GM18505 (cell line): Measurements from ENCODE around the gene GPR107.
"Not testable (repeated sequence)": the region's sequence is repeated elsewhere in the genome, so short reads cannot be mapped to it uniquely, and the experiment has no call there.

Experiments used
- ATAC-seq: cut with Tn5 transposase; IDR thresholded peaks from one replicate; pipeline ENCODE4 v1.9.1; 2021; ENCODE audit not compliant: unreplicated experiment
- POLR2A ChIP-seq: IDR thresholded peaks from 4 replicates; pipeline ENCODE4 v1.6.1; 2011; ENCODE audit warnings: borderline replicate concordance; ENCODE audit not compliant: insufficient read depth, insufficient read length; ENCODE audit errors: extremely low read depth

GPR107 gene

DNA sequence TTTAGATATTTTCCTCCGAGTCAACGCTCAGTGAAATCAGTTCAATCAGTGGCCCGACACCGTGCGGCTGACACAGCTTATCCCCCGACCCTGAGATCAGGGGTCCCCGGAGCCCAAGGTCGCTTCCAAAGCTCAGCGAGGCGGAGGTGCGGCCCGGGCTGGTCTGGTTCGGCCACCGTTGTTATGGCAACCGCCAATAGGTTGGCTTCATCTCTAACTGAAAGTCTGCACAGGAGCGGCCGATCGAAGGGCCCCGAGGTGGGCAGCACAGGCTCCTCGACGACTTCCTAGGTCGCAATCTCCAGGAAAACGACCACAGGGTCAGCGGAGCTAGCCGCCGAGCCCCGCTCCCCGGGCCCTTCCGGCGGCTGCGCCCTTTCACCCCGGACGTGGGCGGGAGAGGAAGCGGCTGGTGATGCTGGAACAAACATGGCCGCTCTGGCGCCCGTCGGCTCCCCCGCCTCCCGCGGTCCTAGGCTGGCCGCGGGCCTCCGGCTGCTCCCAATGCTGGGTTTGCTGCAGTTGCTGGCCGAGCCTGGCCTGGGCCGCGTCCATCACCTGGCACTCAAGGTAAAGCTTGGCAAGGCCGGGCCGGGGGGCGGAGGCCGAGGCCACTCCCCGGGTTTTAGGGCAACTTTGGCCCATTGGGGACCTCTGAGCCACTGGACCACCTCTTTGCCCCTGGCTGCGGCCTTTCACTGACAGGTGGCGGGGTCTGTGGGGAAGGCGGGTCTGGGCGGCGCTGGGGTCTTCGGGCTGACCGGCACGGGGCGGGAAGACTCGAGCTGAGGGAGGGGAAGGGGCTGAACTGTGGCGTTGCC, at the start of gene GPR107:
Gene GPR107 (plus strand): TSS at position 403 of the 821 bp plus-strand sequence. CDS start 27 bp downstream, at position 430.
- TF ChIP-seq POLR2A: peak; percentile 88
- ATAC-seq: no peak

DNA sequence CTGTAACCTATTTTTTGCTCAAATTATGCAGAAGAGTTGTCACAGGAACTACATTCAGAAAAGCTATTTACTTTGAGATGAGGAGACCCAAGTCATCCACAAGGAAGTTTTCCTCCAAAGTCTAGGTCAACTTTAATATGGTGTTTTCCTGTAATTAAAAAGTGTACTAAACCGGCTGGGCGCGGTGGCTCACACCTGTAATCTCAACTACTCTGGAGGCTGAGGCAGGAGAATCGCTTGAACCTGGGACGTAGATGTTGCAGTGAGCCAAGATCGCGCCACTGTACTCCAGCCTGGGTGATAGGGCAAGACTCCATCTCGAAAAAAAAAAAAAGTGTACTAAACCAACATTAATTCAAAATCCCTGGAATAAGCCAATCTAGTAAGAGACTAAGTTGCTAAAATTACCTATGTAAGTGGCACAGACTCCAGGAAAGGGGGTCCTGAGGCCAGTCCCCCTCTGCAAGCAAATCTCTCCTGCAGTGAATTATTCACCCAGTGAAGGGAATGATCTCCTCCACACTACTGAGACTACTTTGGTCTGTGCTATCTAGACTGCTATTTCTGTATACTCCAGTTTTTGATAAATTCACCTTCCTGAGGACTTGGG, 49.7 kb upstream of the GPR107 start:
- ATAC-seq: no peak
- TF ChIP-seq POLR2A: no peak

DNA sequence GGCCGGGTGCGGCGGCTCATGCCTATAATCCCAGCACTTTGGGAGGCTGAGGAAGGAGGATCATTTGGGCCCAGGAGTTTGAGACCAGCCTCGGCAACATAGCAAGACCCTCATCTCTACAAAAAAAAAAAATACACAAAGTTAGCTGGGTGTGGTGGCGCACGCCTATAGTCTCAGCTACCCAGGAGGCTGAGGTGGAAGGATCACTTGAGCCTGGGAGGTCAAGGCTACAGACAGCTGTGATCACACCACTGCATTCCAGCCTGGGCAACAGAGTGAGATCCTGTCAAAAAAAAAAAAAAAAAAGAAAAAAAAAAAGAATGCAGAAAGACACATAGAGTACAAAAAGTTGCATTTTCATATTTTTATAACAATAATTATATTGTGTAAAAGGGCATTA, 46.8 kb upstream of the GPR107 start:
- ATAC-seq: not testable (repeated sequence)

DNA sequence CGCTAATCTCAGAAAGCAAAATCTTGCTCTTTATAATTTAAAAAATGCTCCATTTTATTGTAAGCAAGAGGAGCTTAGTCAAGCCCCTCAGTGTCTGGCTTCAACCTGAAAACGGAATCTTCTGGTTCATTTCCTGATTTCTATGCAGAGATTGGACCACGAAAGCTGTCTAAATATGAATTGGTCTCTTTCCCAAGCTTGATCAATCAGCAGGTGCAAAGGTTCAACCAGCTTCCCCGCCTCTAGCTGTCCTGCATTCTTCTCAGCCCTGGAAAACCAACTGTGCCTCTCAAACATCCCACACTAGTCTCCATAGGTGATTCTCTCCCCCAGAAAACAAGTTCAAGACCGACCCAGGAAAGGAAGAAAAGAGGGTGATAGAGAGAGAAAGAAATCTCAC, 45.2 kb upstream of the GPR107 start:
- no peak for TF ChIP-seq POLR2A
- ATAC-seq: no peak

DNA sequence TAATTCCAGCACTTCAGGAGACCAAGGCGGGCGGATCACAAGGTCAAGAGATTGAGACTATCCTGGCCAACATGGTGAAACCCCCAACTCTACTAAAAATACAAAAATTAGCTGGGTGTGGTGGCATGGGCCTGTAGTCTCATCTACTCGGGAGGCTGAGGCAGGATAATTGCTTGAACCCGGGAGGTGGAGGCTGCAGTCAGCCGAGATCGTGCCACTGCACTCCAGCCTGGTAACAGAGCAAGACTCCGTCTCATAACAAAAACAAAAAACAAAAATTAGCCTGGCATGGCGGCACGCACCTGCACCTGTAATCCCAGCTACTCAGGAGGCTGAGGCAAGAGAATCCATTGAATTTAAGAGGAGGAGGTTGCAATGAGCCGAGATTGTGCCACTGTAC, 44.2 kb upstream of the GPR107 start:
- not testable (repeated sequence) for ATAC-seq

DNA sequence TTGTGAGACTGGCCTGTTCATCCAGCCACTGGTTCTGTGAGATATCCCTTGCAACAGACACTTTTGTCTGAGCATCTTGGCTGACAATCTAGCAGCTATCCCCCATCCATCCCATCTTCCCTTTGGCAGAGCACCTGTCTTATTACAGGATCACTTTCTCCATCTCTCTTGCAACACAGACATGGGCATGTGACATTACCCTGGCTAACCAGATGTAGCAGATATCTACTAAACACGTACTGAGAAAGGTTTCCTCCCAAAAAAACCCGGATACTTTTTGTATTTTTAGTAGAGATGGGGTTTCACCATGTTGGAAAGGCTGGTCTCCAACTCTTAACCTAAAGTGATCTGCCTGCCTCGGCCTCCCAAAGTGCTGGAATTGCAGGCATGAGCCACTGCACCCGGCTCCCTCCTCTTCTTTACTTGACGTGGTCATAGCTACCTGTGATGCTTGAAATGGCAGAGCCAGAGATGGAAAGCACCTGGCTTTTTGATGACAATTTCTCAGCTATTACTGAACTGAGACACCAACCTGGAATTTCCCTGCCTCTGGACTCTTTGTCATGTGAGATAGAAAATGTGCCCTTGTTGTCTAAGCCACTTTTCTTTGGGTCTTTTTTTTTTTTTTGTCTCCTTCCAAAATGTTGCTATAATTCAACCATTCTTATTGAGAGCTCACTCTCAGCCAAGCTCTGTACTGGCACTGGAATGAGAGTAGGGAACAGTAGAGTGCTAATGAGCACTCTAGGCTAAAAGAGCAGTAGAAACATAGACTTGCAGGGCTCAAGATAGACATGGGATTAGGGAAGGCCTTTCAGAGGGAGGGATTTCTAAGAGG, 43.3 kb upstream of the GPR107 start:
- TF ChIP-seq POLR2A: peak; percentile 58
- ATAC-seq: peak; percentile 33

DNA sequence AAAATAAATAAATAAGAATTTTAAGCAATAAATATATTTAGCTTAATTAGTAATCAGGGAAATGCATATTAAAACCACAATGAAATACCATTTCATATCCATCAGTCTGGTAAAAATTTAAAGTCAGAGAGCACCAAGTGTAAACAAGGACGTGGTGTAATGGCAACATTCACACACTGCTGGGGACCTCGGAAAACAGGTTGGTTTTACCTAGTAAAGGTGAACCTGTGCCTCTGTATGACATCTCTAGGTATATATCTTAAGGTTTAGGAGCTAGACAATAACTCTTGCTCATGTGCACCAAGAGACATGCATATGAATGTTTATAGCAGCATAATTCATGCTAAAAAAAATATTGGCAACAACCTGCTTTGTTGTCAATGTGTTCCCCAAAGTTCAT, 40.4 kb upstream of the GPR107 start:
- no peak for TF ChIP-seq POLR2A
- no peak for ATAC-seq

DNA sequence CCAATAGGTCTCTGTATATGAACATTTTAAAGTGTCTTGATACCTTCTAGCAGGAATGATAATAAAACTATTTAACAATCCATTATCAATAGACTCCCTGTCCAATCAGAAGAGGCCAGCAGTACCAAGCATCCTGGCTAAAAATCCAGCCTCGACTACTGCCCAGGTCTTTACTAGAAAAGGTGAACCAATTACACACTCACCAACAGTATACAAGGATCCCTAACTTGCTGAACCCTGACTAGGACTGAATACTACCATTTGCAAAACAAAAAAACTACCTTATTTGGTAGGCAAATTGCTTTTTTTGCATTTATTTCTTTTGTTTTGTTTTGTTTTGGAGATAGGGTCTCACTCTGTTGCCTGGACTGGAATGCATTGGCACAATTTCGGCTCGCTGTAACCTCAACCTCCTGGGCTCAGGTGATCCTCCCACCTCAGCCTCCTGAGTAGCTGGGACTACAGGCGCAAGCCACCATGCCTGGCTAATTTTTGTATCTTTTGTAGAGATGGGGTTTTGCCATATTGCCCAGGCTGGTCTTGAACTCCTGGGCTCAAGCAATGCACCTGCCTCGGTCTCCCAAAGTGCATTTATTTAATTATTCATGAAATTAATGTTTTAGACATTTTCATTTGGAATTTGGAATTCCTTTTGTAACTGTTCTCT, 38.2 kb upstream of the GPR107 start:
- no peak for TF ChIP-seq POLR2A
- no peak for ATAC-seq

DNA sequence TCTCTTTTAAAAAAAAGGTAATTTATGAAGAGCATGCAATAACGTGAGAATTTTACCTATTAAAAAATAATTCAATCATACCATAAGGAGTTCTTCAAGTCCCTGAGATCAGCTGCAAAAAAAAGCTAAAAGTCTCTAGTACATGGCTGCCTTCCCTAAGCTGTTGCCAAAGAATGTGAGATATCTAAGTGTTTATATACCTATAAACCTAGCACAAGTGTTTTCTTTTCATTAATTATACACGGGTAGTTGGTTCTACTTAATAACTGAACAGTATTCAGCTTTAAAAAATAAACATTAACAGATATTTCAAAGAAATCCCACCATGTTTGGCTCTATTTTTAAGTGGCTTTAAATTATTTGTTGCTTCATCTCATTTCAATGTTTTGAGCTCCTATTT, 36.6 kb upstream of the GPR107 start:
- TF ChIP-seq POLR2A: no peak
- ATAC-seq: no peak

DNA sequence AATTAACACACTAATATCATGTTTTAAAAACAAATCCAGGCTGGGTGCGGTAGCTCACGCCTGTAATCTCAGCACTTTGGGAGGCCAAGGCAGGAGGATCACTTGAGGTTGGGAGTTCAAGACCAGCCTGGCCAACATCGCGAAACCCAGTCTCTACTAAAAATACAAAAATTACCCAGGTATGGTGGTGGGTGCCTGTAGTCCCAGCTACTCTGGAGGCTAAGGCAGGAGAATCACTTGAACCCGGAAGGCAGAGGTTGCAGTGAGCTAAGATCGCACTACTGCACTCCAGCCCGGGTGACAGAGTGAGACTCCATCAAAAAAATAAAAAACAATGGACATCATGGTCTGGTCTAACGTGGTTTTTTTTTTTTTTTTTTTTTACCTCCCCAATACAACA, 36.2 kb upstream of the GPR107 start:
- ATAC-seq: not testable (repeated sequence)

DNA sequence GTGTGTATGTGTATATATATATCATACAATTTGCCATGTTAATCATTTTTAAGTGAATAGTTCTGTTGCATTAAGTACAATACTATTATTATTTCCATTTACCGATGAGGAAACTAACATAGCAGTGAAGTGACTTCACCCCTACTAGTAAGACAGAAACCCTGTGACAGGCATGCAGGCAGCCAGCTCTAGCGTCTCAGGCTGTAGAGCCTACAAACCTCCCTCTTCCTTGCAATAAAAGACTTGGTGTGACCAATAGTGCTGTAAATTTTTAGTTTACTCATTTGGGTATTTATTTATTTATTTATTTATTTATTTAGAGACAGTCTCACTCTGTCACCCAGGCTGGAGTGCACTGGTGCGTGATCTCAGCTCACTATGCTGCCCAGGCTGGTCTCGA, 35.4 kb upstream of the GPR107 start:
- no peak for ATAC-seq
- TF ChIP-seq POLR2A: no peak

DNA sequence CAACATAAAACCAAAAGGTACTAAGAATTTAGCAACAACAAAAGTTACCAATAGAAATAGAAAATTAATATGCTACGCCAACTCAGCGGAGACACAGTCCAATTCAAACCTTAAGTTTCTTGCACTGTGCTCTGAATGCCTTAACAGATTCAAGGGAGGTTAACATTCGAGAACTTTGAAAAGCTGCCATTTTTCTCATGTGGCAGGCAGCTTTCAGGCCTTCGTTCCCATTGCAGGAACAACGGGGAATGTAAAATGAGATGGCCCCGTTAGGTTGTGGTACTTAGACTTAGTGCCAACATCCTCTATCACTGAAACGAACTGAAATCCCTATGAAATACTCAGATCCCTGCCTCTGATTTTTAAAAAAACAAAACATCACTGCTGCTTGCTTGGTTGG, 33.1 kb upstream of the GPR107 start:
- no peak for ATAC-seq
- TF ChIP-seq POLR2A: no peak

DNA sequence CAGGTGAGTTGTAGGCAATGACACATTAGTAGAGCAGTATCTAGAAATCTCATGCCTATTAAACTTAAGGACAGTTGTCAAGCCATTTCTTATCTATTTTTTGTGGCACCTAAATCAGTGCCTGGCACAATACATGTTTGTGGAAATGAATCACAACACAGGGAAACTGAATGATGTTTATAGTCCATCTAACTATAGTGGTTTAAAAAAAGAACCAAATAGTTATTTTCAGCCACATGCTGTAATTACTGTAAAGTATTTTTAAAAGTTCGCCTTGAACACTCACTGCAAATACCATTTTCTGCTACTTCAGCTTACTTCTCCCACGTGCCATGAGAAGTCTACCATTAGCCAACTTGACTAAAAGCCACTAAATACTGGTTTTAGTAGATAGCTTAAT, 32.6 kb upstream of the GPR107 start:
- no peak for TF ChIP-seq POLR2A
- ATAC-seq: no peak

DNA sequence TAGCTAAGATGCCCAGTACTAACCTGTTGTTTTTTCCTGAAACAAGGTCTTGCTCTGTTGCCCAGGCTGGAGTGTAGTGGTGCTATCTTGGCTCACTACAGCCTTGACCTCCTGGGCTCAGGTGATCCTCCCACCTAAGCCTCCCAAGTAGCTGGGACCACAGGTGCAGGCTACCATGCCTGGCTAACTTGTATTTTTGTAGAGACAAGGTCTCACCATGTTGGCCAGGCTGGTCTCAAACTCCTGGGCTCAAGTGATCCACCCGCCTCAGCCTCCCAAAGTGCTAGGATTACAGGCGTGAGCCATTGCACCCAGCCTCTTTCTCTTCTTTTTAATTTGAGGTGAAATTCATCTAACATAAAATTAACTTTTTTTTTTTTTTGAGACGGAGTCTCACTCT, 31.9 kb upstream of the GPR107 start:
- not testable (repeated sequence) for ATAC-seq
